K562 (cell line): ENCODE measurements around the gene ARL8A. TPM values are rescaled to one million over a fixed set of nuclear protein-coding genes. Genes with fewer than 3 reads are reported as not detected.

Experiments
- CHD2 ChIP-seq: IDR thresholded peaks from 2 replicates; pipeline ENCODE4 v1.6.1; 2011; ENCODE audit warnings: low read depth, low read length
- CREM ChIP-seq: IDR thresholded peaks from 2 replicates; pipeline ENCODE4 v1.6.1; 2014; ENCODE audit warnings: antibody characterized with exemption, low read depth
- CTBP1 ChIP-seq: fragments of 450-650 bp; IDR thresholded peaks from 2 replicates; pipeline ENCODE4 v1.6.1; 2016; ENCODE audit warnings: borderline replicate concordance
- FOXA3 ChIP-seq, 2 experiments: fragments of 450-650 bp in 1 of 2; sonication (generic) in 1 of 2; formaldehyde crosslinking; IDR thresholded peaks in 1 of 2; conservative IDR thresholded peaks in 1 of 2; 2 replicates each; pipeline versions ENCODE4 v1.4.0 to v1.8.0; 2020 to 2022; ENCODE audit warnings: mild to moderate bottlenecking in 2 of 2, missing genetic modification reagents in 1 of 2
- KDM5B ChIP-seq: fragments of 200-600 bp; sonication (generic); IDR thresholded peaks from 2 replicates; pipeline ENCODE4 v1.6.1; 2012; ENCODE audit warnings: low read depth, mild to moderate bottlenecking, moderate library complexity, low read length, control low read depth, inconsistent platforms; ENCODE audit not compliant: insufficient replicate concordance
- NEUROD1 ChIP-seq: fragments of 150-350 bp; IDR thresholded peaks from 2 replicates; pipeline ENCODE4 v1.6.1; 2014; ENCODE audit warnings: borderline replicate concordance, low read length, low read depth; ENCODE audit not compliant: partially characterized antibody
- NRF1 ChIP-seq, 2 experiments: fragments of 450-650 bp; IDR thresholded peaks in 1 of 2; conservative IDR thresholded peaks in 1 of 2; 2 replicates each; pipeline ENCODE4 v1.6.1; 2014; ENCODE audit warnings: mild to moderate bottlenecking in 2 of 2
- POLR2AphosphoS5 ChIP-seq: IDR thresholded peaks from 2 replicates; pipeline ENCODE4 v1.6.1; 2011; ENCODE audit warnings: mild to moderate bottlenecking, low read depth, low read length, moderate library complexity; ENCODE audit not compliant: control insufficient read depth, insufficient read depth
- RAD21 ChIP-seq, 2 experiments: fragments of 250-450 bp in 1 of 2; fragments of 450-650 bp in 1 of 2; sonication (Bioruptor Pico) in 1 of 2; formaldehyde crosslinking in 1 of 2; IDR thresholded peaks in 1 of 2; conservative IDR thresholded peaks in 1 of 2; 2 replicates each; pipeline versions ENCODE4 v1.4.0 to v1.8.0; 2020 to 2022; ENCODE audit warnings: mild to moderate bottlenecking in 2 of 2, moderate library complexity in 1 of 2
- RFX1 ChIP-seq: fragments of 450-650 bp; IDR thresholded peaks from 2 replicates; pipeline ENCODE4 v1.6.1; 2016; ENCODE audit warnings: mild to moderate bottlenecking, moderate library complexity
- SRF ChIP-seq, 2 experiments: fragments of 250-450, 450-650 bp in 1 of 2; sonication (Bioruptor Pico) in 1 of 2; sonication (generic) in 1 of 2; formaldehyde crosslinking; IDR thresholded peaks; 2 replicates each; pipeline versions ENCODE4 v1.5.0 to v1.5.1; 2020 to 2022; ENCODE audit warnings: mild to moderate bottlenecking in 1 of 2, missing genetic modification reagents in 1 of 2
- STAT5B ChIP-seq: fragments of 250-450 bp; sonication (Bioruptor Pico); IDR thresholded peaks from 2 replicates; pipeline ENCODE4 v1.8.0; 2021; ENCODE audit warnings: mild to moderate bottlenecking, inconsistent platforms
- TSC22D4 ChIP-seq: fragments of 450-650 bp; IDR thresholded peaks from 2 replicates; pipeline ENCODE4 v1.6.1; 2016; ENCODE audit warnings: missing genetic modification characterization, missing biosample characterization, control low read depth
- ZNF347 ChIP-seq: fragments of 450-650 bp; formaldehyde crosslinking; IDR thresholded peaks from 2 replicates; pipeline ENCODE4 v1.4.0; 2020; ENCODE audit warnings: low read depth, mild to moderate bottlenecking, moderate library complexity
- ZNF41 ChIP-seq: fragments of 250-450 bp; sonication (Bioruptor Pico); conservative IDR thresholded peaks from 2 replicates; pipeline ENCODE4 v1.4.0; 2020; ENCODE audit warnings: mild to moderate bottlenecking
- polyA plus RNA-seq, 8 experiments: library from polyadenylated mRNA; depleted of rRNA in 4 of 8; stranded (reverse) in 5 of 8; unstranded in 3 of 8; fragments of >200 nt; fragmentation: Nextera tagmentation in 2 of 8; fragmentation: Illumina TruSeq in 1 of 8; extraction: Ambion mirVana in 2 of 8; extraction: Trizol in 1 of 8; gene quantifications; 2 replicates each; pipeline versions ENCODE4 v1.2.1 to v1.2.3, GENCODE V29; 2011 to 2014; ENCODE audit warnings: inconsistent platforms in 1 of 8, missing spikeins in 1 of 8
- total RNA-seq, 7 experiments: library from RNA; depleted of rRNA in 6 of 7; stranded (reverse); fragments of >200 nt in 6 of 7; fragmentation: Illumina TruSeq in 2 of 7; extraction: Trizol in 2 of 7; gene quantifications; 2 replicates each; pipeline versions ENCODE4 v1.2.1 to v1.2.3, GENCODE V29; 2011 to 2021; ENCODE audit warnings: low replicate concordance in 1 of 7
- TF ChIP-seq, protein P1 (sequence below): sonication (generic); formaldehyde crosslinking; IDR thresholded peaks from 2 replicates; pipeline ENCODE4 v1.8.0; 2022; ENCODE audit warnings: missing genetic modification reagents, mild to moderate bottlenecking, moderate library complexity, borderline replicate concordance
- TF ChIP-seq, protein P2 (sequence below): sonication (generic); formaldehyde crosslinking; IDR thresholded peaks from 2 replicates; pipeline ENCODE4 v1.8.0; 2022; ENCODE audit warnings: missing genetic modification reagents, mild to moderate bottlenecking, borderline replicate concordance
- TF ChIP-seq, protein P3 (sequence below): fragments of 450-650 bp; IDR thresholded peaks from 2 replicates; pipeline ENCODE4 v1.6.1; 2016
- TF ChIP-seq, protein P4 (sequence below): sonication (generic); formaldehyde crosslinking; IDR thresholded peaks from 2 replicates; pipeline ENCODE4 v1.8.1; 2023; ENCODE audit warnings: mild to moderate bottlenecking, missing genetic modification reagents

The ARL8A gene
- total and polyA plus RNA-seq, 9 of the 15 experiments (the other 6 are each of a cell fraction or from before 2014, with no cell fraction given): 0.17 to 27.3 (median 15.6) TPM

DNA sequence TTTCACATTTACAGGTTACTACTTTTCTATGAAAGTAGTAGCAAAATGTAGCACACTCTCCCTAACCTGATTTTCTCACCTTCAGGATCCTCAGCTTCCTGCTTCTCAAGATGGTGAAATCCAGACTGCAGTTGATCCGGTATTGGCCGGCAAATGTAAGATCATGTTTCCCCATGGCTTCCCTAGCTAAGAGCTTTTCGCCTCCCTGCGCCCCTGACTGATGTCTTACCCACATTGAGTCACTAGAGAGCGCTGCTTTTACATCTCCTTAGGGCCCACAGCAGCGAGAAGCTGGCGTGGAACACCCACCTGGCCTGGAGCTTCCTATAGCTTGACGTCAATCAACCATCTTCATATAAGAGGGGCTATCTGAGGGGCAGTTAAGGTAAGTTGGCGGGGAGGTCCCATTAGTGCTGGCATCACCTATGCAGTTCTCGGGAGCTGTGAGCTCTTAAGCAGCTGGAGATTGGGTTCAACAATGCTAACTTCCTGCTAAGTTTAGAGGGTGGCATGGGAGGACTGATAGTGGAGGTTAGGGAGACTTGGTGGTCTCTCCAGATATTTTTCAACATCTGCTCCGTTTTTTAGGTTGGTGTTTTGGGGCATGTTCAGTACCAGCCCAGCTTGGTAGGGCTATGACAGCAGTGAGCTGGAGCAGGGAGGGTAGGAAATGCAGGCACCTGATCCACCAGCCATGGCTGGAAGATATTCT lies 10.4 kb upstream of the ARL8A start (continued):
- TF ChIP-seq, protein P1, sequence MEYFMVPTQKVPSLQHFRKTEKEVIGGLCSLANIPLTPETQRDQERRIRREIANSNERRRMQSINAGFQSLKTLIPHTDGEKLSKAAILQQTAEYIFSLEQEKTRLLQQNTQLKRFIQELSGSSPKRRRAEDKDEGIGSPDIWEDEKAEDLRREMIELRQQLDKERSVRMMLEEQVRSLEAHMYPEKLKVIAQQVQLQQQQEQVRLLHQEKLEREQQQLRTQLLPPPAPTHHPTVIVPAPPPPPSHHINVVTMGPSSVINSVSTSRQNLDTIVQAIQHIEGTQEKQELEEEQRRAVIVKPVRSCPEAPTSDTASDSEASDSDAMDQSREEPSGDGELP (CRISPR knock-in tag): peak; percentile 59; the same call in 1 of the 2 replicates
- no peak for TF ChIP-seq FOXA3 (CRISPR knock-in tag; conservative IDR thresholded peaks at IDR 0.05 in 1 of 2, IDR thresholded peaks at IDR 0.05 in 1 of 2)
- TF ChIP-seq NRF1 (conservative IDR thresholded peaks at IDR 0.05 in 1 of 2, IDR thresholded peaks at IDR 0.05 in 1 of 2): 0 out of 4 replicates have a peak, but pooled peaks of 1 of the 2 experiments have one; percentile 8
- TF ChIP-seq ZNF347 (CRISPR knock-in tag): no peak
- no peak for TF ChIP-seq STAT5B
- peak; percentile 51 to 77; a peak in 3 of 4 replicates for TF ChIP-seq RAD21 (CRISPR knock-in tag; conservative IDR thresholded peaks at IDR 0.05 in 1 of 2, IDR thresholded peaks at IDR 0.05 in 1 of 2)
- peak; percentile 23; the same call in 1 of the 2 replicates for TF ChIP-seq CTBP1
- TF ChIP-seq KDM5B: no peak
- TF ChIP-seq, protein P2, sequence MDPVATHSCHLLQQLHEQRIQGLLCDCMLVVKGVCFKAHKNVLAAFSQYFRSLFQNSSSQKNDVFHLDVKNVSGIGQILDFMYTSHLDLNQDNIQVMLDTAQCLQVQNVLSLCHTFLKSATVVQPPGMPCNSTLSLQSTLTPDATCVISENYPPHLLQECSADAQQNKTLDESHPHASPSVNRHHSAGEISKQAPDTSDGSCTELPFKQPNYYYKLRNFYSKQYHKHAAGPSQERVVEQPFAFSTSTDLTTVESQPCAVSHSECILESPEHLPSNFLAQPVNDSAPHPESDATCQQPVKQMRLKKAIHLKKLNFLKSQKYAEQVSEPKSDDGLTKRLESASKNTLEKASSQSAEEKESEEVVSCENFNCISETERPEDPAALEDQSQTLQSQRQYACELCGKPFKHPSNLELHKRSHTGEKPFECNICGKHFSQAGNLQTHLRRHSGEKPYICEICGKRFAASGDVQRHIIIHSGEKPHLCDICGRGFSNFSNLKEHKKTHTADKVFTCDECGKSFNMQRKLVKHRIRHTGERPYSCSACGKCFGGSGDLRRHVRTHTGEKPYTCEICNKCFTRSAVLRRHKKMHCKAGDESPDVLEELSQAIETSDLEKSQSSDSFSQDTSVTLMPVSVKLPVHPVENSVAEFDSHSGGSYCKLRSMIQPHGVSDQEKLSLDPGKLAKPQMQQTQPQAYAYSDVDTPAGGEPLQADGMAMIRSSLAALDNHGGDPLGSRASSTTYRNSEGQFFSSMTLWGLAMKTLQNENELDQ: no peak
- TF ChIP-seq, protein P3, sequence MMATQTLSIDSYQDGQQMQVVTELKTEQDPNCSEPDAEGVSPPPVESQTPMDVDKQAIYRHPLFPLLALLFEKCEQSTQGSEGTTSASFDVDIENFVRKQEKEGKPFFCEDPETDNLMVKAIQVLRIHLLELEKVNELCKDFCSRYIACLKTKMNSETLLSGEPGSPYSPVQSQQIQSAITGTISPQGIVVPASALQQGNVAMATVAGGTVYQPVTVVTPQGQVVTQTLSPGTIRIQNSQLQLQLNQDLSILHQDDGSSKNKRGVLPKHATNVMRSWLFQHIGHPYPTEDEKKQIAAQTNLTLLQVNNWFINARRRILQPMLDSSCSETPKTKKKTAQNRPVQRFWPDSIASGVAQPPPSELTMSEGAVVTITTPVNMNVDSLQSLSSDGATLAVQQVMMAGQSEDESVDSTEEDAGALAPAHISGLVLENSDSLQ: peak; percentile 65
- TF ChIP-seq CHD2: no peak
- TF ChIP-seq SRF (CRISPR knock-in tag; IDR thresholded peaks at IDR 0.05): no peak
- TF ChIP-seq NEUROD1: no peak
- TF ChIP-seq, protein P4, sequence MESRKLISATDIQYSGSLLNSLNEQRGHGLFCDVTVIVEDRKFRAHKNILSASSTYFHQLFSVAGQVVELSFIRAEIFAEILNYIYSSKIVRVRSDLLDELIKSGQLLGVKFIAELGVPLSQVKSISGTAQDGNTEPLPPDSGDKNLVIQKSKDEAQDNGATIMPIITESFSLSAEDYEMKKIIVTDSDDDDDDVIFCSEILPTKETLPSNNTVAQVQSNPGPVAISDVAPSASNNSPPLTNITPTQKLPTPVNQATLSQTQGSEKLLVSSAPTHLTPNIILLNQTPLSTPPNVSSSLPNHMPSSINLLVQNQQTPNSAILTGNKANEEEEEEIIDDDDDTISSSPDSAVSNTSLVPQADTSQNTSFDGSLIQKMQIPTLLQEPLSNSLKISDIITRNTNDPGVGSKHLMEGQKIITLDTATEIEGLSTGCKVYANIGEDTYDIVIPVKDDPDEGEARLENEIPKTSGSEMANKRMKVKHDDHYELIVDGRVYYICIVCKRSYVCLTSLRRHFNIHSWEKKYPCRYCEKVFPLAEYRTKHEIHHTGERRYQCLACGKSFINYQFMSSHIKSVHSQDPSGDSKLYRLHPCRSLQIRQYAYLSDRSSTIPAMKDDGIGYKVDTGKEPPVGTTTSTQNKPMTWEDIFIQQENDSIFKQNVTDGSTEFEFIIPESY (CRISPR knock-in tag): 0 out of 2 replicates have a peak, but pooled peaks have one; percentile 35
- TF ChIP-seq RFX1: no peak
- TF ChIP-seq ZNF41: no peak
- peak; percentile 31; the same call in 1 of the 2 replicates for TF ChIP-seq POLR2AphosphoS5
- TF ChIP-seq TSC22D4: no peak
- peak; percentile 29; the same call in 1 of the 2 replicates for TF ChIP-seq CREM
